Effector CD4-positive, alpha-beta T cell (primary cell): Measurements from ENCODE around the gene FHL3.
"Not testable (repeated sequence)": the region's sequence is repeated elsewhere in the genome, so short reads cannot be mapped to it uniquely, and the experiment has no call there.

Source experiments
- DNase-seq: peaks from one replicate; pipeline ENCODE4 v3.0.0-alpha.2; 2020

FHL3 gene

DNA sequence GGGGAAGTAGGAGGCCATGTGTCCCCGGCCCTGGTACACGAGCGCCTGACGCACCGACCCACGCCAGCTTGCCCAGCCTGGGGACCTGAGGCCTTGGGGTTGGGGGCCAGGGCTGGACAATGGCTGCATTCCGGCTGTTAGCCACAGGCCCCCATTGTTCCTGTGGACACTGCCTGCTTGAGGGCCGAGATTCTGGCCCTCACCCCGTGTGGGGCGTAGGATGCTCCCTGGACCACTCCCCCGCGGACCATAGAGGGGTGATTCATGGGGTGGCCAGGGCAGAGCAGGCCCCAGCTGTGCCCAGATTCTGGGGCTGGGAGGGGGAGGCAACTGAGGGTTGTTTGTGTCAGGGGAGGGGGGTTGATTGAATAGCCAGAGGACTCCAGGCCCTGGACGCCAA, 29.6 kb upstream of the FHL3 start:
- no peak for DNase-seq

DNA sequence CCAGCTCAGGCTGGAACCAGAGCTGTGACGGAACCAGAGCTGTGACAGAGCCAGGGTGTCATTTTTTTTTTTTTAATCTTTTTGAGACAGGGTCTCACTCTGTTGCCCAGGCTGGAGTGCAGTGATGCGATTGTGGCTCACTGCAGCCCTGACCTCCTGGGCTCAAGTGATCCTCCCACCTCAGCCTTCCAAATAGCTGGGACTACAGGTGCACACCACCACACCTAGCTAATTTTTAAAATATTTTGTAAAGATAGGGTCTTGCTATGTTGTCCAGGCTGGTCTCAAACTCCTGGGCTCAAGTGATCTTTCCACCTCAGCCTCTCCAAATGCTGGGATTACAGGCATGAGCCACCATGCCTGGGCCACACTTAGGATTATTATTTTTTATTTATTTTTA, 27.7 kb upstream of the FHL3 start:
- DNase-seq = not testable (repeated sequence)

DNA sequence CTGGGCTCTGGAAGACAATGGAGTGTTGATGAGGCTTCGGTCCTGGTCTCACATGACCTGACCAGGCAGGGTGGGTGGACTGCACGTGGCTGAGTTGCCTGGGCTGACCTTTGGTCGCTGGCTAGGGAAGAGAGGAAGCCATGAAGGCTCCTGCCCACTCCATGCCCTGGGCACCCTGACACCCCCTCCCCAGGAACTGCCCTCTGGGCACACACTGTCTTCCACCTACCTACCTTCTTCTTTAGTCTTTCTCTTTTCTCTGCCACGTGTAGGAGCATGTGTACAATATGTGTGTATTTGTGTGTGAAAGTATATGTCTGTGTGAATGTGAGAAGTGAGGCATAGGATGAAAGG, 26.2 kb upstream of the FHL3 start:
- DNase-seq = no peak

DNA sequence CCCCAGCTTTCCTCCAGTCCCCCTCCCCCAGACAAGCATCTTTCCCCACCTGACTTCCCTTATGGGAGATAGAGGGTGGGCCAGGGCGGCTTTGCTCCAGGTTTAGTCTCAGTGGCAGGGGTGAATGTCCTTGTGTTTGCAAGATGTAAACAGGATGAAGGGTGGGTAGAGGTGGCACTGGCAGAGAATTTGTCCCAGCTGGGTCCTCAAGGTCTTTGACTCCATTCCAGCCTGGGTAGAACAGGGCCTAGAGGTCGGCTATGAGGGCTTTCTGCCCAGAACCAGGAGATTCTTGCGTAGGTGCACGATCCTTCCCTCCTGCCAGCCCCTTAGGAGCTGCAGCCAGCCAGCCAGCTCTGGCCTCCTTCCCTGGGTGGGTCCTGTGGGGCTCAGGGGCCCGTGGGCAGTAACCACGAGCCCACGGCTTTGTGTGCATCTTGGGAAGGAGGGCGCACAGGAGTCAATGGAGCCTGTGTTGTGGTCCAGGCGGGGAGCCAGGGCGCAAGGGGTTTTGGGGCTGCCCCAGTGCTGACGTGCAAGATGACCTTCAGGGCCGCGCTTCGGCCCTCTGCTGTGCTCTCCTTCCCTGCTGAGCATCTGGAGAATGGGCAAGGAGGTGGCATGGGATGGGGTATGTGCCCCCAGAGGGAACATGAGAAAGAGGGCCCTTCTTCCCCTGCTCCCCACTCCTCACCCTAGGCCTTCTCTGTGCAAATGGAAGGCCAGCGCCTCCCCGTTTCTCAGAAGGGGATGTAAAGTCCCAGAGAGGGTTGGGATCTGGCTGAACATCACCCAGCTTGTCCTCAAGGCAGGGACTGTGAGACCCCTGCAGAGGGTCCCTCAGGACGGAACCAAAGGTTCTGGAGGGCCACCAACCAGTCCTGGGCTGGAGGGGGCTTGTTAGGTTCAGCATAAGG, 25.5 kb upstream of the FHL3 start:
- DNase-seq = no peak

DNA sequence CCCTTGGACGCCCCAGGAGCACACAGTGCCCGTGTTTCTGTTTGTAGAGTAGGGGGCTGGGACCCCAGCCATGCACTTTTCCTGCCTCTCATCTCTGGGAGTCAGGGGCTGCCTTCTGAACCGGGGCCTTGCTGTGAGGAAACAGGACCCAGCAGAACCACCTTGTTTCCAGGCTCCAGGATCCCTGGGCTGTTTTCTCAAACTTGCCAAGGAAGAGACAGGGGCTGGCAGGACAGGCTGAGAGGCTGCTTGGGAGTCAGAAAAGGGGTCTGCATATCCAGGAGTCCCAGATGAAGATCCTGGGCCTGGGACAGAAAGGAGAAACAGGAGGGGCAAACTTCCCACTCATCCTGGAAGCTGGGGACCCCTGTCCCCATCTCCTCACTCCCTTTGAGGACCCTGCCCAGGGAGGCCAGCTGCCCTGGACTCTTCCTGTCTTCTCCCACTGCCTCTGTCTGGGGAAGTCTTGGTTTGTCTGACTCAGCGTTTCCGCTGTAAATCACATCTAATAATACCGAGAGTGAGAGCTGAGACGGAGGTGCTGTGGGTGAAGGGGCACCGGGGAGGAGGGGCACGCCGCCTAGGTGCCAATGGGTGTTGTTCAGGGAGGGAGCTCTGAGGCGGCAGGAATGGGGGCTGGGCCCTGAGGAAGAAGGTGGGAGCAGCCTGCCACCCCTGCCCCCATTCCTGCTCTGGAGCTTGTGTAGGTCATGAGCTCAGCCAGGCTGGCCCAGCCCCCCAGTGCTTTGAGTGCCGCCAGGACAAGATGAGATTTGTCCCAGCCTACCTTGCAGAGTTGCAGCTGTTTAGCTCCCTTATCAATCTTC, 24.6 kb upstream of the FHL3 start:
- no peak for DNase-seq

DNA sequence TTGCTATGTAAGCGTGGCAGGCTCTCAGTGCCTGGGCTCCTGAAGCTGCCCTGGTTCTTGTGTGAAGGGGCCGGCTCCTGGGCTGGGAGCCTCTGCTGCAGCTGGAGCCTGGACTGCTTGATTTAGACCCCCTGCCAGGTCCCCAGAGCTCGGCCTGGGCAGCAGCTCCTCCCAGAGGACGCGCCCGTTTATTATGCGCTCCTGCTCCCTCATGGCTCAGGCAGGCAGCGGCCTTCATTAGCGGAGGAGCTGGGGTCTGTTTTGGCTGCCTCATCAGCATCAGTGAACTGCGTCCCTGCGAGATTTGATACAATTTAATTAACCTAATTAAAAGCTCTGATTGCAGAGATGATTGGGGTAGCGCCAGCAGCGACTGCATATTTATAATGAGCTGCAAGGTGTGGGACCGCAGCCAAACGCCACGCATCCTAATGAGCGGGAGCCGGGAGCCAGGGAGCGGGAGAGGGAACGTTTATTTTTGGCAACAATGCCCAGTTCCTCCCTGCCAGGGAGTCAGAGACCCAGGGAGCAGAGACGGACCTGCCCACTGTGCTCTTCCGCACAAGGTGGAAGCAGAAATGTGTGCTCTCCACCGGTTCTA, 23.9 kb upstream of the FHL3 start:
- no peak for DNase-seq

DNA sequence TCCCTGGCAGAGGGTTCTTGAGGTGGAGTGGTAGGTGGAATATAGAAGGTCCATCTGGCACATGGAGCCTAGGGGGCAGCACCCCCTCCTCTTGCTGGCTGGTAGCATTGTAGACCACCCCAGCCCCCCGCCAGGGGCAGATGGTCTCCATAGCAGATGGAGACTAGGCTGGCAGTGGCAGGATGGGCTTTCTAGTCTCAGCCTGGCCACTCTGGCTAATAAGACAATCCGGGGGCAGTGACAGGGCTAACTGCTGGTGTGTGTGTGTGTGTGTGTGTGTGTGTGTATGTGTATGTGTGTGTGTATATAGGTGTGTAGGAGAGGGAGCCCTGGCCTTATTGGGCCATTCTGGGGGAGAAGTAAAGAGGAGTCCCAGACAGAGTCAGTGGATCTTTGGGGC, 23.4 kb upstream of the FHL3 start:
- no peak for DNase-seq

DNA sequence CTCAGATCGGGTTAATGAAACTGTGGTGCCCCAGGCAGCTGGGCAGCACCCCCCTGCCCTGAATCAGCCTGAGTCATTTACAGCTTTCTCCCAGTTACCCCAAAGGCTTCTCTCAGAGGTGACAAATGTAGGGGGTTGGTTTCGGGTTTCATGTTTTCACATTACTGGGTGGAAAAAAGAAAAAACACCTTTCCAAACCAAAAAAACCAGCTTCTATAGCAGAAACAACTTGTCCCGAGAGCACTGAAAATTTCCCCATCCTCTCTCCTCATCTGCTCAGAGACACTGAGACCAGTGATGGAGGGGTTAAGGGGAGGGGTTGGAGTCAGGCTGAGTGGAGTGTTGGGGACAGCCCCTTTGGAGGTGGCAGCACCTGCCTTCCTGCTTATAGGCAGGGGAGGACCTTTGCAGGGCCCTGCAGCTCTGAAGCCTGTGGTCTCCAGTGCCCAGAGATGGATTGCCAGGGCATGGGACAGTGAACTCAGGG, 22.8 kb upstream of the FHL3 start:
- DNase-seq = no peak

DNA sequence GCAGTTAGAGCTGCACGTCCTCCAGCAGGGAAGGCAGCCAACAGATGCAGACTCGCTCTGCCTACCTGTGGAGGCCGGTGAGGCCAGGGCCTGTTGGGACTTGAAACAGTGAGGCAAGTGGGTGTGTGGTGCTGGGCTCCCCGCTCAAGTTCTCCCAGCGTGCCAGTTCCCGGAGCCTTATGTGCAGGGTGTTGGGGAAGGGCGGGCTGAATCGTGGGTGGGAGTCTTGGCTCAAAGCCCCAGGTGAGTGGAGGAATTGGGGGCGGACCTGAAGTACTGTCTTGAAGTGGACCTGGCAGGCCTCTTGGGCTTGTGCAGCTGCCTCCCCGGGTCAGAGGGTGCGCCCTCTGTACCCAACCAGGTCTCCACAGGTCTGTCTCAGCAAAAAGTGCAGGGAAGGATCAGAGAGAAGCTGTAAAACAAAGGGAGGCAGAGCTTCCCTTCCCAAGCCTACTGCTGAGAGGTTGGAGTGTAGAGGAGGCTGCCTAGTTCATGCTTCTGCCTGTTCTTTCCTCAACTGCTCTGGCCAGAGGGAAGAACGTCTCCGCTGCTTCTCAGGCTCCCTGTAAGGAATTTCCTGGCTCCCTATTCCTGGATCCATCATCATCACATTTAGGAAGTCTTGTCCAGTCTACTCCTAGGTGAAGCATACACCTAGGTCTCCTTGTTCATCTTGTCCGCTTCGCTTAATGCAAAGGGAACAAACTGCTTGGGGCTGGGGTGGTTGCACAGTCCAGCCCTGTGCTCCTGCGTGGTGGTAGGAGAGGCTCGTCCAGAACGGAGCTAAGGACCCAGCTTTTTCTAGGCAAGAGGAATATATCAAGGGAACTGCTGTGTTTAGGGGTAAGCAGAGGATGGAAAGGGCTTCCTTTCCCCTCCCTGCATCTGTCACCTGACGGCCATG, 22.1 kb upstream of the FHL3 start:
- no peak for DNase-seq

DNA sequence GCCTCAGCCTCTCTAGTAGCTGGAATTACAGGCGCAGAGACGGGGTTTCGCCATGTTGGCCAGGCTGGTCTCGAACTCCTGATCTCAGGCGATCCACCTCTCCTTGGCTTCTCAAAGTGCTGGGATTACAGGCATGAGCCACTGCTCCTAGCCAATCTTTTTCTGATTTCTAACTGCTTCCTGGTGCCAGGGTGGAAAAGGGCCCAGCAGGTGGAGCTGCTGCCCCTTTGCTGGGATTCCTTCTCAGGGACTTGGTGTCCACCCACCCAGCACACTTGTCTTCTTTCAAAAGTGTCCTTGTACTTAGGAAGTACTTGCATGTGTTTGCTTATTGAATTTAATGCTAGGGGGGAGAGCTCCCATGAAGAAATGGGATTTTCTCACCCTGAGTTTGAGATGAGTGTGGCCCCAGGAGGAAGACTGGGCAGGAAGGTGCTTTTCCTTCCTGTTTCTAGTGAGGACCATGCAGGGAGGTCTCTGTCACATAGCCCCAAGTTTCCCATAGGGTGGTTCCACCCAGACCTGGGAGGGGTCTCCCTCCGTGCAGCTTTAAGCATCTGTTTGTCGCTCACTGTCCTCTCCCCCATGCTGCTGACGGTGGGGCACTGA, 21.4 kb upstream of the FHL3 start:
- no peak for DNase-seq

DNA sequence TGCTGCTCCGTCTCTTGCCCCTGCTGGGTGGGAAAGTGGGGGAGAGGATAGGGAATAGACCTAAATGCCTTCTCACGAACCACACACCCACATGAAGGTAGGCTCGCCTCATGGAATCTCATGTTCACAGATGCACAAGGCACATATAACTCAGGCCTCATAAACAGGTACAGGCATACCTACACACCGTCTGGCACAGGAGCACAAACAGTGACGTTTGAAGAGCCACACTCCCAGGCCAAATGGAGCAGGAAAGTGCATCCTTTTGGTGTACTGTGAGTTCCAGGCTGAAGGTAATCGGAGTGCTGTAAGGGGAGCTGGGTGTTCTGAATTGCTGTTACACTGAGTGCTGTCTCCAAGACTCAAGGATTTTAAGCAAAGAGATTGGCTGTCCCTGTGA, 20.4 kb upstream of the FHL3 start:
- no peak for DNase-seq

DNA sequence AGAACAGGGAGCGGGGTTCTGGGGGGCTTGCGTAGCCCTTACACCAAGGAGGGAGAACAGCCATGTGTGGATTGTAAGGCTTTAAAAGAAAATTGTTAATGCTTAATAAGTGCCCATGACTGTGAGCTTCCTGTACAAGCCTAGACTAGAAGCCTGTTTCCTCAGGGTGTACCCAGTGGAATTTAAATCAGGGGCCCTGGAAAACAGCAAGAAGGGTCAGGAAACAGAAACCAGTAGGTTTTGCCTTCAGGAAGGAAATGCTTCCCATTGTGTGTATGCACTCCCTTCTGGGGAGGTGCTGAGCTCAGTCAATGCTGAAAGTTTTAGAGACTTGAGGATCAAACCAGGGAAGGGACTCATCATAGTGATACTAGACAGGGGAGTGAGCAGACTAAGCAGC, 19.9 kb upstream of the FHL3 start:
- no peak for DNase-seq

DNA sequence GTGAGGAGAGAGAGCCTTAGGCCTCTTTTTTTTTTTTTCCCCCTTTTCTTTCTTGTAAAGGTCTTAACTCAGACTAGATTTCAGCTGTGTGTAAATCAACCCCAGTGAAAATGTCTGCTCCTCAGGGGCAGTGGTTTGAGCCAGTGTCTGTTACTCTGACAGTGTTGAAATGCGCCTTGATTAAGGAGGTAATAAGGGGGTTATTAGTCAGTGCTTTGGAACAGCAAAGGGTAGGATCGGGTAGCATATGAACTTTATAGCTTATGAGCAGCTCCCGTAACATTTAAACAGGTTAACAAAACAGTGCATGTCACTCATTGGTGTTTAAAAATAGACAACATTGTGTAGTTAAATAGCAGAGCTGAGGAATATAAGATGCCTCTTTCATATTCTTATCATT, 17.5 kb upstream of the FHL3 start:
- DNase-seq = no peak

DNA sequence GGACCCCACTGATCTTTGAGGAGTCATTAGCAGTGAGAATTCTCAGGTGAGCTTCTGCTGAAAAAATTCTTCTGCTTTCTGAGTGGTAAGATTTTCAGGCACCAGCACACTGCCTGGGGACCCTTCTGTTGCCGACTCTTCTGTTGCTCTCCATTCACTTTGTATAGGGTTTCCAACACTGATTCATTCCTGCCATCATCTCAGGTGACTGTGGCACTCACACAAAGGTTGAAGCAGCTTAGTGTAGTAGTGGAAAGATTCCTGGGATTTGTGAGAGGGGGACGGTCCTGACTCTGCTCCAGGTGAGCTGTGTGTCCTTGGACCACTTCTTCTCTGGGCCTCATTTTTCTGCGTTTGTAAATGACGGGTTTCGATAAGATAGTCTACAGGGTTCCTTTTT, 16.7 kb upstream of the FHL3 start:
- DNase-seq = no peak

DNA sequence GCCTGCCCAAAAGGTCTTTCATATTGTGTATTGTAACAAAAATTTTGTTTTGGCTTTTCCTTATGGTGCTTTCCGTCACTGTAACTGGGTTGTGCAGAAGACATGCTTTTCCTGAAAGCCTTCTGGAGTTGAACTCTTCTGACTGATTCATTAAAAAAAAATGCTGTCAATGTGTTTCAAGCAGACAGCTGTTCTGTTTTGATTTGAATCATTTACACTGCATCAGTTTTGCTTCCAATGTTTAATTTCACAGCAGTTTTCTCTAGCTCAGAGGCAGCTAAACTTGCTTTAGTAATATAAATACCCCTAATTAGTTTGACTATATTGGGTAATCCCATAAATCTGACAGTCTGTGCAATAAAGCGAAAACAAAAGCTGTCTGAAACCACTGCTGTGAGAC, 15.1 kb upstream of the FHL3 start:
- DNase-seq = no peak

DNA sequence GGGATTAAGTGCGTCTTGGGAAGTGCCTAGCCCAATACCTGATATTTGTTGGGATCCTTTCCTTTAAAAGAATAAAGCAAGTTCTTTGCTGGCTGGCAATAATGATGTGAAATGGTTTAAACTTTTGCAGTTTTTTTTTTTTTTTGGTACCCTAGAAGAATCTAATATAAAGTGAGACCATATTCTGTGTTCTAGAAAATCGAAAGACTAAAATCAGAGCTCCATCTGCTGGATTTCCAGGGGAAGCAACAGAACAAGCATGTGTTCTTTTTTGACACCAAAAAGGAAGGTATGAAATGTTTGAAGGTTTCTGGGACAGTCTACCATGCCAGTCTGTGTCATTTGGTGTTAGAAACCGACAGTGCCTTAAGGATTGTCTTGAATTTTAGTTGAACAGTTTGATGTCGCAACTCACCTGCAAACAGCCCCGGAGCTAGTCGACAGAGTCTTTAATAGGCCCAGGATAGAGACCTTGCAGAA, 13.6 kb upstream of the FHL3 start:
- no peak for DNase-seq

DNA sequence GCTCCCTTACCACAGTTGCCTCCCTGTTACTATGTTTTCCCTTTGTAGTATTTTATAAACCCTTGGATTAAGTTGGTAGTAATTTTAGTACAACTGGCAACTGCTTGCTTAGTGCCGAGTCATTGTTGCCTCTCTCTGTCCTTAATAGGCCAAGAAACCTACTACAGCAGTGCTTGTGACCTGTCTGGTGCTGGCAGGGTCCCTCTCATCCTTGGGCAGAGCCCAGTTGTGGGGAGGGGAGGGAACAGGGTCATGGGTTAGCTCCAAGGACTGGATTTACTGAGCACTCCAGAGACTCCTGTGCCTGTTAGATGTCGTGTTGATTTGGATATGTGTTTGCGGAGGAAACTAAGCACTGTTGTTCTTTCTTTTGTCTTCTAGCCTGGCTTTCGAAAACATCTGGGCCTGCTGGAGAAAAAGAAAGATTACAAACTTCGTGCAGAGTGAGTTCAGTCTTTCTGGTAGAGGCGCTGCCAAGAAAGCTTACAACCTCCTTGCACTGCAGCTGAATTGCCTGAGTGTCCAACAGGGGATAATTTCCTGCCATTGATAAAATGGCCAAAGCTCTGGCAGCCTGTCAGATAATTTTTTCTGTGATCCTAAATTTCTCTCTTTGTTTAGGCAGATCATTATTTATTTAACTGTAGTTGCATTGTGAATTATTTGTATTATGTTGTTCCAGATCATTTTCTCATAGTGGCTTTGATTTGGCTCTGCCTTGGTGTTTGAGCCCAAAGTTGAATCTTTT, 10.8 kb upstream of the FHL3 start:
- DNase-seq = no peak

DNA sequence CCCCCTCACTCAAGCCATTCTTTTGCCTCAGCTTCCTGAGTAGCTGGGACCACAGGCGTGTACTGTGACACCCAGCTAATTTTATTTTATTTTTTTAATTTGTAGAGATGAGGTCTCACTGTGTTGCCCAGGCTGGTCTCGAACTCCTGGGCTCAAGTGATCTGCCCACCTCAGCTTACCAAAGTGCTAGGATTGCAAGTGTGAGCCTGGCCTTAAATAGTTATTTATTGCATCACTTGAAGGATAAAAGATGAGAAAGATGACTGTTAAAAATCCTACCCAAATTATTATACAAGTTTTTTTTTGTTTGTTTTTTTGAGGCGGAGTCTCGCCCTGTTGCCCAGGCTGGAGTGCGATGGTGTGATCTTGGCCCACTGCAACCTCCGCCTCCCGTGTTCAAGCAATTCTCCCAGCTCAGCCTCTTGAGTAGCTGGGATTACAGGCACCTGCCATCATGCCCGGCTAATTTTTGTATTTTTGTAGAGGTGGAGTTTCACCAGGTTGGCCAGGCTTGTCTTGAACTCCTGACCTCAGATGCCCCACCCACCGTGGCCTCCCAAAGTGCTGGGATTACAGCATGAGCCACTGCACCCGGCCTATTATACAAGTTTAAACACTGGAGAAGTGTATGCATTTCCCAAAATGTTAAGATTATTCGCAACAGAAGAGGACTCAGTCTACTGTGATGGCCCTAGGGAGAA, 9.6 kb upstream of the FHL3 start:
- DNase-seq = no peak

DNA sequence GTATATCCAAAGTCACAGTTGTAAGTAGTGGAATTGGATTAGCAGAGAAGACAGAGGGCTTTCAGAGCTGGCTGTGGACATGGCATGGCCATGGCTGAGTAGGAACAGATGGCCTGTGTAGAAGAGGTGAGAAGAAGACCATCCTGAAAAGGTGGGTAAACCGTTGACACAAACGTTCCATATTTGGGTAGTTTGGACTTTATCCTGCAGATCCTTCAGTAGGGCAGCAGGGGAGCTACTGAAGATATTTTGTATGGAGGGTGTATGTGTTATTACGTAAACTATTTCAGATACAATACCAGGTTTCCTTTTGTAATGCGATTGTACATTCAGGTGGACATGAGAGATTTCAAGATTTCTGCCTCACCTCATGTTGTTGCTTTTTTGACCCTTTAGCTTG, 8.9 kb upstream of the FHL3 start:
- DNase-seq = no peak

DNA sequence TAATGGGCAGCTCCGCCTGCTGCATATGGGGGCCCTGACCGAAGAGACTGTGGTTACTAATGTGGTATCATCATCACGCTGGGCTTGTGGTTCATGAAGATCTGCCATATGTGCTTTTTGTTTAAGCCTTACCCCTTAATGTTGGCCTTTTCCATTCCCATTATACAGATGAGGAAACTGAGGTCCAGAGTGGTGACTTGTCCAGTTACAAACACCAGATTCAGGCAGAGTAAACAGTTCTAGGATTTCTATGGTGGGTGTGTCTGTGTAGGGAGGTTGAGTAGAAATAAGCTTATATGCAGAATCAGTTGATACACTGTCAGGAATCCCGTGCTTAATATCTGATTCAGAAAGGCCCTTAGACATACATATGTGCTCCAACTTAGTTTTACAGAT, 7.9 kb upstream of the FHL3 start:
- no peak for DNase-seq
